Middle frontal gyrus (tissue), 1 donor: ENCODE results near the gene CPNE6.
"Not testable (repeated sequence)": the region's sequence is repeated elsewhere in the genome, so short reads cannot be mapped to it uniquely, and the experiment has no call there.

Experiments used
- DNase-seq: peaks from one replicate; pipeline ENCODE4 v3.0.0-alpha.2; 2015; ENCODE audit warnings: low spot score; ENCODE audit errors: extremely low spot score

Gene CPNE6

GRCh38 chr14:24102357-24103048, 31.1 kb downstream of the CPNE6 start:
- DNase-seq: no peak

GRCh38 chr14:24103451-24103850, 32.1 kb downstream of the CPNE6 start:
- no peak for DNase-seq

- not testable (repeated sequence) for DNase-seq
Measured at GRCh38 chr14:24105609-24106239, 34.4 kb downstream of the CPNE6 start.

- no peak for DNase-seq
Measured at GRCh38 chr14:24106672-24107271, 35.4 kb downstream of the CPNE6 start.

GRCh38 chr14:24108336-24108874, 37.0 kb downstream of the CPNE6 start:
- DNase-seq: no peak

GRCh38 chr14:24110060-24110459, 38.7 kb downstream of the CPNE6 start:
- no peak for DNase-seq

- DNase-seq: no peak
Measured at GRCh38 chr14:24110523-24110922, 39.2 kb downstream of the CPNE6 start.

- no peak for DNase-seq
Measured at GRCh38 chr14:24113379-24113800, 42.0 kb downstream of the CPNE6 start.

GRCh38 chr14:24113801-24114531, 42.6 kb downstream of the CPNE6 start:
- peak; percentile 57 for DNase-seq

- DNase-seq: peak; percentile 99
Measured at GRCh38 chr14:24114532-24115421, 43.4 kb downstream of the CPNE6 start, which contains the start of the genes DCAF11 and NRL. Gene DCAF11, plus strand, starts transcription at chr14:24114777. Its CDS starts 818 bp downstream, at chr14:24115595. Gene NRL, minus strand, starts transcription at chr14:24114949. Its CDS starts 32,101 bp downstream, at chr14:24082848.

- no peak for DNase-seq
Measured at GRCh38 chr14:24115422-24116127, 44.2 kb downstream of the CPNE6 start.

- DNase-seq: no peak
Measured at GRCh38 chr14:24116128-24116814, 44.9 kb downstream of the CPNE6 start.

GRCh38 chr14:24117179-24117578, 45.8 kb downstream of the CPNE6 start:
- no peak for DNase-seq

GRCh38 chr14:24119691-24120090, 48.3 kb downstream of the CPNE6 start:
- DNase-seq: no peak

GRCh38 chr14:24121210-24121609, 49.8 kb downstream of the CPNE6 start:
- no peak for DNase-seq

GRCh38 chr14:24122416-24122815, 51.1 kb downstream of the CPNE6 start:
- no peak for DNase-seq

- DNase-seq: no peak
Measured at GRCh38 chr14:24122898-24123297, 51.5 kb downstream of the CPNE6 start.

GRCh38 chr14:24123424-24124417, 52.4 kb downstream of the CPNE6 start:
- no peak for DNase-seq
